HL-60 (cell line): ENCODE data around the gene APOBEC2.

Source experiments
- CTCF ChIP-seq: IDR thresholded peaks from one replicate; pipeline ENCODE4 v1.5.1; 2011; ENCODE audit warnings: low read length, control low read depth, inconsistent platforms; ENCODE audit not compliant: insufficient read depth
- POLR2AphosphoS5 ChIP-seq: IDR thresholded peaks from 2 replicates; pipeline ENCODE4 v1.6.1; 2012; ENCODE audit warnings: low read depth

- TF ChIP-seq POLR2AphosphoS5 (no peak), CTCF (no peak)
Observed at GRCh38 chr6:41038205-41038604, 14.8 kb upstream of the APOBEC2 start.
